HG03064 (cell line): ENCODE measurements around the gene TIMM13.
"Not testable (repeated sequence)": the region's sequence is repeated elsewhere in the genome, so short reads cannot be mapped to it uniquely, and the experiment has no call there.

ENCODE experiments used
- ATAC-seq: cut with Tn5 transposase; IDR thresholded peaks from one replicate; pipeline ENCODE4 v1.9.1; 2021; ENCODE audit warnings: low read depth; ENCODE audit not compliant: unreplicated experiment

TIMM13 gene

GRCh38 chr19:2432131-2432848 is 4.9 kb upstream of the TIMM13 start:
- ATAC-seq, result no peak

DNA sequence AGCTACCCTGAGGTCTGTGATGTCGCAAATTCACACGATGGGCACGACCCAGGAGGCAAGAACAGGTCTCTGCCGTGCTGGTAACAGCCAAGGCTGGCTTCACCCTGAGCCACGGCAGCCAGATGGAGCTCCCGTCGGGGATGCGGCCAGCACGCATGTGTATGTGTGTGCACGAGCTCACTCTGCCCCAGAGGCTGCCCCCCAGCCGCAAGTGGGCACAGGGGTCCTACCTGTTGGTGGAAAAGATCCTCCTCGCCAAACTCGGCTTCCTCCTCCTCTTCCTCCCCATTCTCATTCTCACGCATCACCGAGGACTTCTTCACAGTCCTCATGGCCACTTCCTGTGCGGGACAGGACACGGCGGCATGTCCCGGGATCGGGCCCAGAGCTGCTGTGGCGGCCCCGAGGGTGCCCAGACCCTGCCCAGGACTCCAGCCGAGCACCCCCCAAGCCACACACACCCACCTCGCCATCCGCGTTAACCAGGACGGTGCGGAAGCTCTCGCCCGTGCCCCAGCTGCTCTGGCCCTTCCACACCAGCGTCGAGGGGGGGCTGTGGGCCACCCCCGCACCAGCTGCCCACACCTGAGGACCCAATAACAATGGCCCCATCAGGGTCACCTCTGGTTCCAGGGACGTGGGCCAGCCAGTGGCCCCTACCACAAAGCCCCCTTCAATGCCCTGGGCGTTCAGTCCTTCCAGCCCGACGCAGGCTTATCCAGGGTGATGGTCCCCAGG is 4.1 kb upstream of the TIMM13 start:
- ATAC-seq, result no peak

DNA sequence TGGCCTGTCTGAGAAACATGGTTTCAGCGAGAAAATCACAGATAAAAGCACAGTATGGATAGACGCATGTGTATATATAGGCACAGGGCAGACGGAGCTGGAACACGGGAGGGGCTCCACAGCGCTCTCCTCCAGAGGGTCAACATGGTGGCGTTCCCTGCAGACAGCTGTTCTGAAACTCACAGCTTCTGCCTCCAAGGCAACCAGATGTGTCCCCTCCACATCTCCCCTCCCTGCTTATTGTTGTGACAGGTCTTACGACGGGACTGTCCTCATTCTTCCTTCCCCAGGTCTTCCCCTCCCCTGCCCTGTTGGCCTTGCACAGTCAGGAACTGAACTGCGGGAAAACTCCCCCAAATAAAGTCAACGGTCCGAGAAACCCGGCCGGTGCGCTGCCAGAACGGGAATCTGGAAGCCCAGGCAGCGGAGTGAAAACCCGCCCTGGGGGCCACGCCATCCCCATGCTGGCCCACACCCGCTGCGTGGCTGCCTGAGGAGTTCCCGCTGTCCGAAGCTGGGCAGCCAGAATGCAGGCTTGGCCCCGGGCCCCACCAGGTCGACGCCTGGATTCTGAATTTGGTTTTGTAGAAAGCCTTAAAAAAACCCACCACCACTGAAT is 2.6 kb upstream of the TIMM13 start:
- no peak for ATAC-seq

DNA sequence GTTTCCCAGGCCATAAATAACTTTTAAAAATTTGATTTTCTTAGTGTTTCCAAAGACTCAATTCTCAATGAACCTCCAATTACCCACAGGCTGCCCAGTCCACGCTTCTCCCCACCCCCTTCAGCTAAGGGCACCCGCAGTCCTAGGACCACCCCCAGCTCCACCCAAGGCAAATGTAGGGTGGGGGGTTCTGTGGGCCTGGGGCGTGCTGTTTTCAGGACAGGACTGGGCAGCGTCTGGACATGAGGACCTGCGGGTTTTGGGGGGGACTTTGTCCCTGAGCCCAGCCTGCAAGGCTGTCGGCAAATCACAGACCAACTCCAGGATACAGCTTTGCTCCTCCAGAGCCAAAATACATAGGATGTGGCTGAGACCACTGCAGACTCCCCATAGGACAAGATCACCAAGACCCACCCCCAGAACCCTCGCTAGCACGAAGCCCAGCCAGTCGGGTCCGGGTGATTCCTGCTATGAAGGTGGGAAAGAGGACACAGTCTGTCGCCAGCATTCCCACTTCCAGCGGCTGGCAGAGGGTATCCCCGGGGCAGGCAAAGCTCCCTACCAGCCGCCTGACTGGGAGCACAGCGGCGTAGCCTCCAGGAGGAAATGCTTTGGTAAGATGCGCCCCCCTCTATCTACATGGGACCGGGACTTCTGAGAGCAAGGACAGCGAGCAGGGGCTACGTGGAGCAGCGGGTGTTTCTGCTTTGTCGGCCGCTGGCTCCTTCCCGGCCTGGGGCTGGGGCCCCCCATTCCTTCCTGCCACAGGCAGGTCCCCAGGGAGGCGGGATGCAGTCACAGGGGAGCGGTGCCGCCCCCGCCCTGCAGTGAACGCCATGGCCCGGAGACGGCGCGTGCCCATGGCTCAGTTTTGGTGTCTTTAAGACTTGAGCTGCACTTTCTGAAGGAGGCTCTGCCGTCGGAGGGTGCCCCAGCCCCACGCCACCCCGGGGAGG is 1.6 kb upstream of the TIMM13 start:
- ATAC-seq, result no peak

GRCh38 chr19:2428321-2428690 is 920 bp upstream of the TIMM13 start:
- ATAC-seq, result no peak

GRCh38 chr19:2426611-2427428 is 566 bp downstream of the TIMM13 start:
- ATAC-seq, result no peak

- ATAC-seq, result no peak
Measured at GRCh38 chr19:2425622-2426581, 1.5 kb downstream of the TIMM13 start.

DNA sequence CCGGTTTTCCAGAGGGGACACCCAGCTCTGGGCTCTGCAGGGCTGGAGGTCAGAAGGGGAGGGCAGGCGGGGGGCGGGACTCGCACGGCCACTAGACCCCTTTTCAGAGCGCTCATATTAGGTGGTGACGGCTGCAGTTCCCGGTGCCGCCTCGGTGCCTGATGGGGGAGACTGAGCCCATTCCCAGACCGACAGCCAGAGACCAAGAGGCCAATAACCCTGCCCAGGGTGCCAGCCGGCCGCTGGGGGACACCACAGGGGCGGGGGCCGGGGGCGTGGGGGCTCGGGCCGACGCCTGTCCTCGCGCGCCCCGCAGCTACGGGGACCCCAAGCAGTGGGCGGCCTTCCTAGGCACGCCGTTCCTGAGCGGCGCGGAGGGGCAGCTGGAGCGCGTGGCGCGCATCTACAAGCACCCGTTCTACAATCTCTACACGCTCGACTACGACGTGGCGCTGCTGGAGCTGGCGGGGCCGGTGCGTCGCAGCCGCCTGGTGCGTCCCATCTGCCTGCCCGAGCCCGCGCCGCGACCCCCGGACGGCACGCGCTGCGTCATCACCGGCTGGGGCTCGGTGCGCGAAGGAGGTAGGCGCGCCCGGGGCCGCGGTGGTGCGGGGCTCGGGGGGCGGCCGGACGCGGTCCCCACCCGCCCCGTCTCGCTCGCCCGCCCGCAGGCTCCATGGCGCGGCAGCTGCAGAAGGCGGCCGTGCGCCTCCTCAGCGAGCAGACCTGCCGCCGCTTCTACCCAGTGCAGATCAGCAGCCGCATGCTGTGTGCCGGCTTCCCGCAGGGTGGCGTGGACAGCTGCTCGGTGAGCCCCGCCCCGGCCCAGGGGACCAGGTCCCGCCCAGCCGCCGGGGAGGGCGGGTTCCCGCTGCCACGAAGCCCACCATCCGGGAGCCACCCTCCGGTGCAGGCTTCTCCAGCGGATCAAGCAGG is 2.4 kb downstream of the TIMM13 start:
- ATAC-seq, result no peak

DNA sequence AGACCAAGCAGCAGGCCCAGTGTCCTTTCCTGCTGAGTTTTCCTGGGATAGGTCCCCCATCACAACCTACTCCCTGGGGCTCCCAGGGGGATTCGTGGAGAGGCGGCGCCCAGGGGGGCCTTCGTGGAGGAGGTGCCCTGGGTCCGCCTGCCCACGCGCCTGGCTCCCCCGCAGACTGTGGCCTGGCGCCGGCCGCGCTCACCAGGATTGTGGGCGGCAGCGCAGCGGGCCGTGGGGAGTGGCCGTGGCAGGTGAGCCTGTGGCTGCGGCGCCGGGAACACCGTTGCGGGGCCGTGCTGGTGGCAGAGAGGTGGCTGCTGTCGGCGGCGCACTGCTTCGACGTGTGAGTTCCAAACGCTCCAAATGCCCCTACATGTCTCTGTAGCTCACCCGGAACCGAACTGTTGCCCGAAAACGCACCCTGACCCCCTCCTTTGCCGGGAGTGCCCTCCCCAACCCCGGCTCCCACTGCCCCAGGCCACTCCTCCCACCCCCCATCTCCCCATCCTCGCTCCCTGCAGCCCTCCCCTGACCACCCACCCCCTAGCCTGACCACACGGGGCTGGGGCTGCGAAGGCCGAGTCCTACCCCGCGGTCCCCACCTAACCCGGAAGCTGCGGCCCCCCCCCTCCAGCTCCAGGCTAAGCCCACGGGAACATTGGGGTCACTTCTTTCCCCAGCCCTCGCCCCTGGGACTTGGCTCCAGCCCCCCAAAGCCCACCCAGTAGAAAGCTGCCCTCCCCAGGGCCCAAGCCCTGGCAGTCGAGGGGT is 3.3 kb downstream of the TIMM13 start:
- no peak for ATAC-seq

GRCh38 chr19:2423071-2423914 is 4.1 kb downstream of the TIMM13 start:
- ATAC-seq, result no peak

GRCh38 chr19:2421581-2422306 is 5.6 kb downstream of the TIMM13 start:
- ATAC-seq, result no peak

GRCh38 chr19:2420490-2420889 is 6.9 kb downstream of the TIMM13 start:
- no peak for ATAC-seq

GRCh38 chr19:2419754-2420153 is 7.6 kb downstream of the TIMM13 start:
- no peak for ATAC-seq

GRCh38 chr19:2417881-2418406 is 9.4 kb downstream of the TIMM13 start:
- ATAC-seq, result no peak

GRCh38 chr19:2417436-2417835 is 9.9 kb downstream of the TIMM13 start:
- ATAC-seq, result not testable (repeated sequence)
